Mesenchymal stem cell (in vitro differentiated cells and primary cell): ENCODE measurements around the gene HOXA3.
A peak's percentile ranks its signal among the peaks of the same experiment; 100 is the strongest.

Experiments used
- DNase-seq: peaks from one replicate; pipeline ENCODE4 v3.0.0-alpha.2; 2013
- H2AFZ ChIP-seq: one replicate; pipeline ENCODE4 v1.6.1; 2013; ENCODE audit warnings: low read depth, mild to moderate bottlenecking, control low read depth, inconsistent platforms, low read length, moderate library complexity
- H2AK5ac ChIP-seq: 2 replicates; pipeline ENCODE4 v1.6.1; 2013; ENCODE audit warnings: low read length, moderate library complexity, mild to moderate bottlenecking, inconsistent platforms; ENCODE audit not compliant: severe bottlenecking
- H2BK120ac ChIP-seq: one replicate; pipeline ENCODE4 v1.6.1; 2013; ENCODE audit warnings: low read depth, mild to moderate bottlenecking, inconsistent platforms, low read length, moderate library complexity
- H2BK12ac ChIP-seq, 2 experiments: one replicate each; pipeline ENCODE4 v1.6.1; 2013; ENCODE audit warnings: inconsistent platforms in 2 of 2, low read length in 2 of 2, mild to moderate bottlenecking in 2 of 2, moderate library complexity in 2 of 2, control low read depth in 1 of 2
- H2BK15ac ChIP-seq: one replicate; pipeline ENCODE4 v1.6.1; 2013; ENCODE audit warnings: mild to moderate bottlenecking, low read depth, inconsistent platforms; ENCODE audit not compliant: poor library complexity, severe bottlenecking
- H2BK5ac ChIP-seq: 2 replicates; pipeline ENCODE4 v1.6.1; 2013; ENCODE audit warnings: low read depth, mild to moderate bottlenecking, low read length, control low read depth, inconsistent platforms; ENCODE audit not compliant: poor library complexity, severe bottlenecking
- H3K14ac ChIP-seq, 2 experiments: one replicate each; pipeline ENCODE4 v1.6.1; 2013; ENCODE audit warnings: inconsistent platforms in 2 of 2, low read length in 2 of 2, control low read depth in 1 of 2, mild to moderate bottlenecking in 1 of 2, moderate library complexity in 1 of 2
- H3K18ac ChIP-seq, 2 experiments: one replicate each; pipeline ENCODE4 v1.6.1; 2013; ENCODE audit warnings: inconsistent platforms in 2 of 2, low read length in 2 of 2, control low read depth in 1 of 2, low read depth in 1 of 2, mild to moderate bottlenecking in 1 of 2
- H3K23ac ChIP-seq, 2 experiments: one replicate each; pipeline ENCODE4 v1.6.1; 2013; ENCODE audit warnings: inconsistent platforms in 2 of 2, low read length in 2 of 2, mild to moderate bottlenecking in 2 of 2, moderate library complexity in 2 of 2, control low read depth in 1 of 2
- H3K27ac ChIP-seq: 2 replicates; pipeline ENCODE4 v1.5.1; 2013; ENCODE audit warnings: mild to moderate bottlenecking, moderate library complexity, low read length, control low read depth, inconsistent platforms; ENCODE audit not compliant: poor library complexity, severe bottlenecking
- H3K27me3 ChIP-seq, 2 experiments: 2 replicates each; pipeline versions ENCODE4 v1.6.1 to v1.7.0; 2013; ENCODE audit warnings: low read length in 2 of 2, mild to moderate bottlenecking in 2 of 2, moderate library complexity in 2 of 2, control low read depth in 1 of 2, inconsistent platforms in 1 of 2; ENCODE audit not compliant: control insufficient read depth in 1 of 2, insufficient read depth in 1 of 2
- H3K36me3 ChIP-seq, 2 experiments: 2 replicates each; pipeline versions ENCODE4 v1.6.1 to v1.7.0; 2013; ENCODE audit warnings: low read length in 2 of 2, control low read depth in 1 of 2, inconsistent platforms in 1 of 2, low read depth in 1 of 2, mild to moderate bottlenecking in 1 of 2; ENCODE audit not compliant: insufficient read depth in 2 of 2, control insufficient read depth in 1 of 2
- H3K4ac ChIP-seq, 2 experiments: one replicate each; pipeline ENCODE4 v1.6.1; 2013; ENCODE audit warnings: inconsistent platforms in 2 of 2, low read length in 2 of 2, mild to moderate bottlenecking in 2 of 2, moderate library complexity in 2 of 2, control low read depth in 1 of 2, low read depth in 1 of 2
- H3K4me1 ChIP-seq: 2 replicates; pipeline ENCODE4 v1.6.1; 2013; ENCODE audit warnings: low read depth, low read length, control low read depth; ENCODE audit not compliant: control insufficient read depth, insufficient read depth
- H3K4me2 ChIP-seq: 2 replicates; pipeline ENCODE4 v1.6.1; 2013; ENCODE audit warnings: low read length, mild to moderate bottlenecking, inconsistent platforms; ENCODE audit not compliant: poor library complexity, severe bottlenecking
- H3K4me3 ChIP-seq, 2 experiments: 2 replicates each; pipeline versions ENCODE4 v1.5.1 to v1.7.0; 2013; ENCODE audit warnings: low read length in 2 of 2, mild to moderate bottlenecking in 2 of 2, control low read depth in 1 of 2, low read depth in 1 of 2; ENCODE audit not compliant: insufficient read depth in 1 of 2
- H3K79me1 ChIP-seq: replicated peaks from 2 replicates; pipeline ENCODE4 v1.6.1; 2013; ENCODE audit warnings: mild to moderate bottlenecking, control low read depth, low read length, inconsistent platforms; ENCODE audit not compliant: poor library complexity, severe bottlenecking
- H3K9ac ChIP-seq: 2 replicates; pipeline ENCODE4 v1.7.0; 2013; ENCODE audit warnings: mild to moderate bottlenecking, low read length, moderate library complexity
- H3K9me3 ChIP-seq: 2 replicates; pipeline ENCODE4 v1.7.0; 2013; ENCODE audit warnings: mild to moderate bottlenecking, low read length; ENCODE audit not compliant: control insufficient read depth
- H4K8ac ChIP-seq: one replicate; pipeline ENCODE4 v1.6.1; 2013; ENCODE audit warnings: inconsistent platforms, mild to moderate bottlenecking, low read length, moderate library complexity
- H4K91ac ChIP-seq: one replicate; pipeline ENCODE4 v1.6.1; 2013; ENCODE audit warnings: mild to moderate bottlenecking, low read length, inconsistent platforms
- WGBS: methylation state at CpG from one replicate; pipeline ENCODE4 v1.1.7; 2013; ENCODE audit warnings: mixed read lengths; 5-methylcytosine and 5-hydroxymethylcytosine counted together

HOXA3 gene

DNA sequence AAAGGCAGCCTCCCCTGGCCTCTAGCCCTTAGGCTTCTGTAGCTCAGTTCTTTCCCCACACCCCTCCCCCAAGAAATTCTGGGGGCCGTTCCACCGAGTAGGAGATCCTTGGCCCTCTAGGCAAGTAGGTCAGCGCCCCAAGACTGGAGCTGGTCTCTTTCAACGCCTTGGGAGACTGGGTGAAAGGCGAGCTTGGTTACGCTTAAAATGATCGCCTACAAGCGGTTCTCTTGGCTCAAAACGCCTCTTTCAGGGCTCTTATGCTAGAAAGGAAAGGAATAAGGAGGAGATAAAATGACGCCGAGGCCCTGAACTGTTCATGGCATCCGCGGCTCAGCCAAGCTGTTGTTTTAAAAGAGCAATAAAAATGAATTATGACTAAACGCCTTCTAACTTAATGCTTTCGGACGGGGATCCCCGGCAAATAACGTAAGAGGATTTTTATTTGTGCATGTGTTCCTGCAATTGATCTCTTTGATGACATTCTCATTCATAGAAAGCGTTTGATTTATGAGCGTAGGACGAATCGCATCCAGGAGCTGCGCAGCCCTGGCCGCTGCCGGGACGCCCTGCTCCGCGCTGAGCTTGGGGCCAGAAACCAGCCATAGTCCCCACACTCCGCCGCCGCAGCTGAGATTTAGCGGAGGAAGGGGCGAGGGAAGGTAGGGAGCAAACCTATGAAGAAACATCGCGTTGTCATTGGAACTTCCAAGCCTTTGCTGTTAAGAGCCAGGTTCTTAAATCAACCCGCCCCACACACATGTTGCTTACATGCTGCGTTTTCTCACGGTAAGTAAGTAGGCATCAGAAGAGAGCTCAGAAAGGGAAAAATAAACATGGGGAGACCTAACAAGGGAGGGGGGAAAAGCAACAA is 53.6 kb downstream of the HOXA3 start:
- H4K91ac ChIP-seq: no peak overlapping the region
- H2BK120ac ChIP-seq: no peak overlapping the region
- peak overlapping the region in 1 of 2 experiments; percentile 65 for H3K18ac ChIP-seq
- peak overlapping the region; percentile 12 for H2BK15ac ChIP-seq
- peak overlapping the region; percentile 33 for H2BK5ac ChIP-seq
- H3K4ac ChIP-seq: peak overlapping the region; percentile 13 to 44
- H2AFZ ChIP-seq: no peak overlapping the region
- H3K4me1 ChIP-seq: peaks cover 17% of the 10 kb centered on the region
- peak overlapping the region; percentile 85 for H3K4me2 ChIP-seq
- H3K36me3 ChIP-seq: peaks cover 7 to 13% of the 10 kb centered on the region in 2 experiments
- WGBS: 3% methylated on average over 36 of the region's 38 CpGs
- H2AK5ac ChIP-seq: no peak overlapping the region
- peak overlapping the region; percentile 66 to 92 for H3K4me3 ChIP-seq
- H3K14ac ChIP-seq: no peak overlapping the region
- H3K23ac ChIP-seq: peak overlapping the region in 1 of 2 experiments; percentile 9
- peak overlapping the region; percentile 86 for H4K8ac ChIP-seq
- peak overlapping the region; percentile 96 for H3K9ac ChIP-seq
- no peaks in the 10 kb centered on the region for H3K9me3 ChIP-seq
- H3K27ac ChIP-seq: peak overlapping the region; percentile 84
- peak; percentile 61 for DNase-seq
- H3K79me1 ChIP-seq: peaks cover 1% of the 10 kb centered on the region
- no peaks in the 10 kb centered on the region for H3K27me3 ChIP-seq
- H2BK12ac ChIP-seq: peak overlapping the region; percentile 18 to 79

GRCh38 chr7:27097686-27098577 is 54.5 kb downstream of the HOXA3 start:
- Histone ChIP-seq H3K4me2 (peak overlapping the region; percentile 85), H2BK120ac (no peak overlapping the region), H4K8ac (no peak overlapping the region), H2BK5ac (peak overlapping the region; percentile 33), H2AFZ (no peak overlapping the region), H4K91ac (peak overlapping the region; percentile 18), H3K4me1 (peaks cover 13% of the 10 kb centered on the region), H3K18ac (peak overlapping the region; percentile 49 to 61), H3K4ac (peak overlapping the region; percentile 13 to 60), H2BK12ac (peak overlapping the region in 1 of 2 experiments; percentile 10), H3K4me3 (peak overlapping the region; percentile 66 to 92), H3K79me1 (peaks cover 1% of the 10 kb centered on the region), H3K27ac (peak overlapping the region; percentile 84), H3K36me3 (peaks cover 7 to 13% of the 10 kb centered on the region in 2 experiments), H2AK5ac (no peak overlapping the region), H3K9me3 (no peaks in the 10 kb centered on the region), H3K27me3 (no peaks in the 10 kb centered on the region), H3K9ac (peak overlapping the region; percentile 96), H3K23ac (peak overlapping the region in 1 of 2 experiments; percentile 93), H3K14ac (peak overlapping the region in 1 of 2 experiments; percentile 26), H2BK15ac (peak overlapping the region; percentile 12)
- 5% methylated on average over 29 of the region's 35 CpGs for WGBS
- DNase-seq: peak; percentile 28

GRCh38 chr7:27096768-27097514 is 55.4 kb downstream of the HOXA3 start:
- Histone ChIP-seq H3K4me2 (peak overlapping the region; percentile 80), H2BK120ac (peak overlapping the region; percentile 29), H4K8ac (no peak overlapping the region), H4K91ac (no peak overlapping the region), H3K4ac (peak overlapping the region in 1 of 2 experiments; percentile 13), H2BK15ac (no peak overlapping the region), H2AK5ac (peak overlapping the region; percentile 35), H3K4me1 (peaks cover 11% of the 10 kb centered on the region), H3K9me3 (no peaks in the 10 kb centered on the region), H3K27me3 (no peaks in the 10 kb centered on the region), H3K79me1 (peaks cover 1% of the 10 kb centered on the region), H3K14ac (no peak overlapping the region), H2AFZ (peak overlapping the region; percentile 52), H3K27ac (peak overlapping the region; percentile 84), H2BK12ac (peak overlapping the region in 1 of 2 experiments; percentile 47), H2BK5ac (peak overlapping the region; percentile 93), H3K9ac (peak overlapping the region; percentile 96), H3K4me3 (peak overlapping the region; percentile 85 to 92), H3K23ac (peak overlapping the region in 1 of 2 experiments; percentile 14), H3K18ac (peak overlapping the region; percentile 37 to 71), H3K36me3 (peaks cover 7 to 12% of the 10 kb centered on the region in 2 experiments)
- 0% methylated on average over 24 of the region's 41 CpGs for WGBS
- DNase-seq: peak; percentile 40
